ENCODE measurements around the gene ZNF318.

GRCh38 chr6:43292763-43293318, 76.6 kb downstream of the ZNF318 start:
- TF ChIP-seq, protein P1, sequence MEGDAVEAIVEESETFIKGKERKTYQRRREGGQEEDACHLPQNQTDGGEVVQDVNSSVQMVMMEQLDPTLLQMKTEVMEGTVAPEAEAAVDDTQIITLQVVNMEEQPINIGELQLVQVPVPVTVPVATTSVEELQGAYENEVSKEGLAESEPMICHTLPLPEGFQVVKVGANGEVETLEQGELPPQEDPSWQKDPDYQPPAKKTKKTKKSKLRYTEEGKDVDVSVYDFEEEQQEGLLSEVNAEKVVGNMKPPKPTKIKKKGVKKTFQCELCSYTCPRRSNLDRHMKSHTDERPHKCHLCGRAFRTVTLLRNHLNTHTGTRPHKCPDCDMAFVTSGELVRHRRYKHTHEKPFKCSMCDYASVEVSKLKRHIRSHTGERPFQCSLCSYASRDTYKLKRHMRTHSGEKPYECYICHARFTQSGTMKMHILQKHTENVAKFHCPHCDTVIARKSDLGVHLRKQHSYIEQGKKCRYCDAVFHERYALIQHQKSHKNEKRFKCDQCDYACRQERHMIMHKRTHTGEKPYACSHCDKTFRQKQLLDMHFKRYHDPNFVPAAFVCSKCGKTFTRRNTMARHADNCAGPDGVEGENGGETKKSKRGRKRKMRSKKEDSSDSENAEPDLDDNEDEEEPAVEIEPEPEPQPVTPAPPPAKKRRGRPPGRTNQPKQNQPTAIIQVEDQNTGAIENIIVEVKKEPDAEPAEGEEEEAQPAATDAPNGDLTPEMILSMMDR (conservative IDR thresholded peaks at IDR 0.05 in 1 of 2, IDR thresholded peaks at IDR 0.05 in 1 of 2; ENCODE audit: extremely low read depth in 1 of 2, insufficient read depth in 1 of 2, low read depth in 1 of 2, low read length in 2 of 2): no peak
- no peak for TF ChIP-seq EZH2 (IDR thresholded peaks at IDR 0.05; ENCODE audit: borderline replicate concordance, low read length)

Data from mammary epithelial cell (primary cell).